K562 (cell line): ENCODE results near the gene AQP2. TPM values are rescaled to one million over a fixed set of nuclear protein-coding genes. Genes with fewer than 3 reads are reported as not detected.

Experiments
- CREB1 ChIP-seq, 2 experiments: sonication (generic) in 1 of 2; formaldehyde crosslinking in 1 of 2; IDR thresholded peaks; 2 replicates each; pipeline versions ENCODE4 v1.6.1 to v1.8.0; 2012 to 2022; ENCODE audit warnings: inconsistent platforms in 1 of 2, mild to moderate bottlenecking in 1 of 2, missing genetic modification reagents in 1 of 2, moderate library complexity in 1 of 2
- E2F3 ChIP-seq: fragments of 250-450 bp; sonication (Bioruptor Pico); IDR thresholded peaks from 2 replicates; pipeline ENCODE4 v1.4.0; 2020; ENCODE audit warnings: mild to moderate bottlenecking
- GATAD2A ChIP-seq: fragments of 450-650 bp; IDR thresholded peaks from 2 replicates; pipeline ENCODE4 v1.6.1; 2017
- MCM3 ChIP-seq: fragments of 450-650 bp; IDR thresholded peaks from 2 replicates; pipeline ENCODE4 v1.6.1; 2016
- NFE2L1 ChIP-seq: fragments of 450-650 bp; IDR thresholded peaks from 2 replicates; pipeline ENCODE4 v1.6.1; 2016; ENCODE audit warnings: missing genetic modification characterization, low read depth, mild to moderate bottlenecking, missing compliant biosample characterization, moderate library complexity, borderline replicate concordance
- NFYB ChIP-seq: IDR thresholded peaks from 2 replicates; pipeline ENCODE4 v1.6.1; 2011; ENCODE audit warnings: mild to moderate bottlenecking, moderate library complexity; ENCODE audit not compliant: insufficient read length; ENCODE audit errors: extremely low read depth
- PCBP1 ChIP-seq: fragments of 200-400 bp; formaldehyde crosslinking; IDR thresholded peaks from 2 replicates; pipeline ENCODE4 v1.6.1; 2018; ENCODE audit warnings: mild to moderate bottlenecking, low read depth, low read length; ENCODE audit not compliant: poor library complexity, severe bottlenecking
- PRDM10 ChIP-seq: fragments of 450-650 bp; IDR thresholded peaks from 2 replicates; pipeline ENCODE4 v1.6.1; 2018; ENCODE audit not compliant: partially characterized antibody
- SIN3A ChIP-seq, 2 experiments: fragments of 150-350 bp in 1 of 2; IDR thresholded peaks; 2 replicates each; pipeline ENCODE4 v1.6.1; 2011 to 2016; ENCODE audit warnings: borderline replicate concordance in 2 of 2, low read depth in 2 of 2, low read length in 2 of 2, mild to moderate bottlenecking in 2 of 2, moderate library complexity in 2 of 2; ENCODE audit not compliant: control insufficient read depth in 1 of 2
- SP2 ChIP-seq: IDR thresholded peaks from 2 replicates; pipeline ENCODE4 v1.6.1; 2011; ENCODE audit warnings: mild to moderate bottlenecking, low read depth, low read length, moderate library complexity; ENCODE audit not compliant: poor library complexity, severe bottlenecking; ENCODE audit errors: extremely low read depth
- TCF7 ChIP-seq: sonication (generic); IDR thresholded peaks from 2 replicates; pipeline ENCODE4 v1.6.1; 2016; ENCODE audit warnings: antibody characterized with exemption, borderline replicate concordance
- ZNF24 ChIP-seq: fragments of 450-650 bp; IDR thresholded peaks from 2 replicates; pipeline ENCODE4 v1.6.1; 2016
- ZNF830 ChIP-seq: fragments of 250-450 bp; sonication (Bioruptor Pico); IDR thresholded peaks from 2 replicates; pipeline ENCODE4 v1.5.0; 2021; ENCODE audit warnings: mild to moderate bottlenecking
- polyA plus RNA-seq, 8 experiments: library from polyadenylated mRNA; depleted of rRNA in 4 of 8; stranded (reverse) in 5 of 8; unstranded in 3 of 8; fragments of >200 nt; fragmentation: Nextera tagmentation in 2 of 8; fragmentation: Illumina TruSeq in 1 of 8; extraction: Ambion mirVana in 2 of 8; extraction: Trizol in 1 of 8; gene quantifications; 2 replicates each; pipeline versions ENCODE4 v1.2.1 to v1.2.3, GENCODE V29; 2011 to 2014; ENCODE audit warnings: inconsistent platforms in 1 of 8, missing spikeins in 1 of 8
- total RNA-seq, 7 experiments: library from RNA; depleted of rRNA in 6 of 7; stranded (reverse); fragments of >200 nt in 6 of 7; fragmentation: Illumina TruSeq in 2 of 7; extraction: Trizol in 2 of 7; gene quantifications; 2 replicates each; pipeline versions ENCODE4 v1.2.1 to v1.2.3, GENCODE V29; 2011 to 2021; ENCODE audit warnings: low replicate concordance in 1 of 7
- TF ChIP-seq, protein P1 (sequence below): fragments of 250-450 bp; sonication (Bioruptor Pico); IDR thresholded peaks from 2 replicates; pipeline ENCODE4 v1.8.0; 2021; ENCODE audit warnings: moderate library complexity, mild to moderate bottlenecking, inconsistent platforms
- TF ChIP-seq, protein P2 (sequence below): fragments of 450-650 bp; IDR thresholded peaks from 2 replicates; pipeline ENCODE4 v1.6.1; 2017; ENCODE audit warnings: antibody characterized with exemption, mild to moderate bottlenecking
- TF ChIP-seq, protein P3 (sequence below): fragments of 450-650 bp; IDR thresholded peaks from 2 replicates; pipeline ENCODE4 v1.6.1; 2016; ENCODE audit warnings: low read depth, mild to moderate bottlenecking, moderate library complexity

The AQP2 gene
- total and polyA plus RNA-seq, 9 of the 15 experiments (the other 6 are each of a cell fraction or from before 2014, with no cell fraction given) = not detected

DNA sequence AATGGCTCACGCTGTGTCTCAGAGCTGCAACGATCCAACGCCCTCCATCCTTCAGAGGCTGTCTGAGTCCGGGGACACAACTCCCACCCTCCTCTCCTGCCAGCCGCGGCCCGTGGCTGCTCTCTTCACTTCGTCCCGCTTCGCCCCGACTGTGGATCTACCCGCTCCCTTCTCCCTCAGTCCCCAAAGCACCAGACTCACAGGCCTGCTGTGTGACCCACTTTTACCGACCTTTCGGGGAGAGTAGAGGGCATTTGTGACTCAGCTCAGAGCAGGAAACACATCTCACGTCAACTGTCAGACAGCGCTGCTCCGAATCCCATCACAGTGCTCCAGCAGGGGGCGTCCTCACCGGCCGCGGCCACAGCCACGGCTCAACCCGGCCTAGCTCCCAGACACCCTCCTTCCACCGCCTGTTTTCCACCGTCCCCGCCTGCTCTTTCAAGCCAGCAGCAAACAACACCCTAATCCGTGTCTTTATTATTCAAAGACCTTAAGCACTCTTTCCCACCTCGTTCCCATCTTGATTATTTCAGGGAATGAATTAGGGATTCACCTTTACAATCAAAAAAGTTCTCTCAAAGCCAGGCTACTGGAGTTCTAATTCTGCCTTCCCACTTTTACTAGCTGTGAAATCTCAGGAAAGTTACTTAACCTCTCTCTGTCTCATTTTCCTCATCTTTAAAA lies 5.0 kb upstream of the AQP2 start (continued):
- no peak for TF ChIP-seq NFYB
- TF ChIP-seq MCM3 = no peak
- no peak for TF ChIP-seq E2F3
- TF ChIP-seq PCBP1 = no peak
- TF ChIP-seq SP2 = no peak
- TF ChIP-seq TCF7 = no peak
- TF ChIP-seq, protein P1, sequence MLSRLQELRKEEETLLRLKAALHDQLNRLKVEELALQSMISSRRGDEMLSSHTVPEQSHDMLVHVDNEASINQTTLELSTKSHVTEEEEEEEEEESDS = no peak
- TF ChIP-seq SIN3A (IDR thresholded peaks at IDR 0.05; ENCODE audit: borderline replicate concordance in 2 of 2, control insufficient read depth in 1 of 2, low read depth in 2 of 2, low read length in 2 of 2) = no peak
- TF ChIP-seq ZNF830 (CRISPR knock-in tag) = no peak
- peak; percentile 21; the same call in 1 of the 2 replicates for TF ChIP-seq GATAD2A
- TF ChIP-seq CREB1 (IDR thresholded peaks at IDR 0.05) = no peak; the same call in 1 of the 2 replicates
- TF ChIP-seq CREB1 (CRISPR knock-in tag; IDR thresholded peaks at IDR 0.05) = peak; percentile 56; the same call in 1 of the 2 replicates
- TF ChIP-seq, protein P2, sequence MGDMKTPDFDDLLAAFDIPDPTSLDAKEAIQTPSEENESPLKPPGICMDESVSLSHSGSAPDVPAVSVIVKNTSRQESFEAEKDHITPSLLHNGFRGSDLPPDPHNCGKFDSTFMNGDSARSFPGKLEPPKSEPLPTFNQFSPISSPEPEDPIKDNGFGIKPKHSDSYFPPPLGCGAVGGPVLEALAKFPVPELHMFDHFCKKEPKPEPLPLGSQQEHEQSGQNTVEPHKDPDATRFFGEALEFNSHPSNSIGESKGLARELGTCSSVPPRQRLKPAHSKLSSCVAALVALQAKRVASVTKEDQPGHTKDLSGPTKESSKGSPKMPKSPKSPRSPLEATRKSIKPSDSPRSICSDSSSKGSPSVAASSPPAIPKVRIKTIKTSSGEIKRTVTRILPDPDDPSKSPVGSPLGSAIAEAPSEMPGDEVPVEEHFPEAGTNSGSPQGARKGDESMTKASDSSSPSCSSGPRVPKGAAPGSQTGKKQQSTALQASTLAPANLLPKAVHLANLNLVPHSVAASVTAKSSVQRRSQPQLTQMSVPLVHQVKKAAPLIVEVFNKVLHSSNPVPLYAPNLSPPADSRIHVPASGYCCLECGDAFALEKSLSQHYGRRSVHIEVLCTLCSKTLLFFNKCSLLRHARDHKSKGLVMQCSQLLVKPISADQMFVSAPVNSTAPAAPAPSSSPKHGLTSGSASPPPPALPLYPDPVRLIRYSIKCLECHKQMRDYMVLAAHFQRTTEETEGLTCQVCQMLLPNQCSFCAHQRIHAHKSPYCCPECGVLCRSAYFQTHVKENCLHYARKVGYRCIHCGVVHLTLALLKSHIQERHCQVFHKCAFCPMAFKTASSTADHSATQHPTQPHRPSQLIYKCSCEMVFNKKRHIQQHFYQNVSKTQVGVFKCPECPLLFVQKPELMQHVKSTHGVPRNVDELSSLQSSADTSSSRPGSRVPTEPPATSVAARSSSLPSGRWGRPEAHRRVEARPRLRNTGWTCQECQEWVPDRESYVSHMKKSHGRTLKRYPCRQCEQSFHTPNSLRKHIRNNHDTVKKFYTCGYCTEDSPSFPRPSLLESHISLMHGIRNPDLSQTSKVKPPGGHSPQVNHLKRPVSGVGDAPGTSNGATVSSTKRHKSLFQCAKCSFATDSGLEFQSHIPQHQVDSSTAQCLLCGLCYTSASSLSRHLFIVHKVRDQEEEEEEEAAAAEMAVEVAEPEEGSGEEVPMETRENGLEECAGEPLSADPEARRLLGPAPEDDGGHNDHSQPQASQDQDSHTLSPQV = peak; percentile 67
- no peak for TF ChIP-seq NFE2L1 (tag)
- TF ChIP-seq, protein P3, sequence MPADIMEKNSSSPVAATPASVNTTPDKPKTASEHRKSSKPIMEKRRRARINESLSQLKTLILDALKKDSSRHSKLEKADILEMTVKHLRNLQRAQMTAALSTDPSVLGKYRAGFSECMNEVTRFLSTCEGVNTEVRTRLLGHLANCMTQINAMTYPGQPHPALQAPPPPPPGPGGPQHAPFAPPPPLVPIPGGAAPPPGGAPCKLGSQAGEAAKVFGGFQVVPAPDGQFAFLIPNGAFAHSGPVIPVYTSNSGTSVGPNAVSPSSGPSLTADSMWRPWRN = 0 out of 2 replicates have a peak, but pooled peaks have one; percentile 22
- TF ChIP-seq ZNF24 = 0 out of 2 replicates have a peak, but pooled peaks have one; percentile 38
- no peak for TF ChIP-seq PRDM10
